NB4 (cell line): ENCODE data around the gene FAIM2.

Source experiments
- POLR2A ChIP-seq: IDR thresholded peaks from 2 replicates; pipeline ENCODE4 v1.6.1; 2011; ENCODE audit warnings: mild to moderate bottlenecking; ENCODE audit not compliant: insufficient read length; ENCODE audit errors: extremely low read depth
- TF ChIP-seq, protein P1 (sequence below): IDR thresholded peaks from one replicate; pipeline ENCODE4 v1.5.1; 2012; ENCODE audit warnings: low read depth, low read length
- TF ChIP-seq, protein P2 (sequence below): IDR thresholded peaks from 2 replicates; pipeline ENCODE4 v1.6.1; 2011; ENCODE audit warnings: low read depth, low read length

DNA sequence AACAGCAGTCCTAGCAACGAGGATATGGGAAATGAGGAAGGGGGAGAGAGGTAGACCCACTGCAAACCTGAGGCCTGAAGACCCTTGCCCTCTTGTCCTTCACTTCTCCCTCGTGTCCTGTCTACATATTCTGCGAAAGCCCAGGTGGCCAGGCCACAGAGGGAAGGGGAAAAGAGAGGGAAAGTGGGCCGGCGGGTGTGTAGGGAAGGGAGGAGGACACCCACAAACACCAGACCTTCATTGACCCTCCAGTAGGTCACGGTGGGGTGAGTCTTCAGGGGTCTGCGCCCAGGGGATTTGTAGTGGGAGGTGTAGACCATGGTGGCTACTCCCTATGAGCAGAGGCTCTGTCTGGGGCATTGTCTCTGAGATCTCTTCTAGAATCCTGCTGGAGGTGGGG lies 3.8 kb downstream of the FAIM2 start:
- TF ChIP-seq, protein P1, sequence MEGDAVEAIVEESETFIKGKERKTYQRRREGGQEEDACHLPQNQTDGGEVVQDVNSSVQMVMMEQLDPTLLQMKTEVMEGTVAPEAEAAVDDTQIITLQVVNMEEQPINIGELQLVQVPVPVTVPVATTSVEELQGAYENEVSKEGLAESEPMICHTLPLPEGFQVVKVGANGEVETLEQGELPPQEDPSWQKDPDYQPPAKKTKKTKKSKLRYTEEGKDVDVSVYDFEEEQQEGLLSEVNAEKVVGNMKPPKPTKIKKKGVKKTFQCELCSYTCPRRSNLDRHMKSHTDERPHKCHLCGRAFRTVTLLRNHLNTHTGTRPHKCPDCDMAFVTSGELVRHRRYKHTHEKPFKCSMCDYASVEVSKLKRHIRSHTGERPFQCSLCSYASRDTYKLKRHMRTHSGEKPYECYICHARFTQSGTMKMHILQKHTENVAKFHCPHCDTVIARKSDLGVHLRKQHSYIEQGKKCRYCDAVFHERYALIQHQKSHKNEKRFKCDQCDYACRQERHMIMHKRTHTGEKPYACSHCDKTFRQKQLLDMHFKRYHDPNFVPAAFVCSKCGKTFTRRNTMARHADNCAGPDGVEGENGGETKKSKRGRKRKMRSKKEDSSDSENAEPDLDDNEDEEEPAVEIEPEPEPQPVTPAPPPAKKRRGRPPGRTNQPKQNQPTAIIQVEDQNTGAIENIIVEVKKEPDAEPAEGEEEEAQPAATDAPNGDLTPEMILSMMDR, result no peak
- TF ChIP-seq, protein P2, sequence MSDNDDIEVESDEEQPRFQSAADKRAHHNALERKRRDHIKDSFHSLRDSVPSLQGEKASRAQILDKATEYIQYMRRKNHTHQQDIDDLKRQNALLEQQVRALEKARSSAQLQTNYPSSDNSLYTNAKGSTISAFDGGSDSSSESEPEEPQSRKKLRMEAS, result no peak
- TF ChIP-seq POLR2A, result no peak
